ENCODE measurements around the gene MAP4K2. TPM values are rescaled to one million over a fixed set of nuclear protein-coding genes. Genes with fewer than 3 reads are reported as not detected.

Gene MAP4K2
- total and polyA plus RNA-seq, 2 donors from 2014 or later = 12.5 to 15.4 TPM

DNA sequence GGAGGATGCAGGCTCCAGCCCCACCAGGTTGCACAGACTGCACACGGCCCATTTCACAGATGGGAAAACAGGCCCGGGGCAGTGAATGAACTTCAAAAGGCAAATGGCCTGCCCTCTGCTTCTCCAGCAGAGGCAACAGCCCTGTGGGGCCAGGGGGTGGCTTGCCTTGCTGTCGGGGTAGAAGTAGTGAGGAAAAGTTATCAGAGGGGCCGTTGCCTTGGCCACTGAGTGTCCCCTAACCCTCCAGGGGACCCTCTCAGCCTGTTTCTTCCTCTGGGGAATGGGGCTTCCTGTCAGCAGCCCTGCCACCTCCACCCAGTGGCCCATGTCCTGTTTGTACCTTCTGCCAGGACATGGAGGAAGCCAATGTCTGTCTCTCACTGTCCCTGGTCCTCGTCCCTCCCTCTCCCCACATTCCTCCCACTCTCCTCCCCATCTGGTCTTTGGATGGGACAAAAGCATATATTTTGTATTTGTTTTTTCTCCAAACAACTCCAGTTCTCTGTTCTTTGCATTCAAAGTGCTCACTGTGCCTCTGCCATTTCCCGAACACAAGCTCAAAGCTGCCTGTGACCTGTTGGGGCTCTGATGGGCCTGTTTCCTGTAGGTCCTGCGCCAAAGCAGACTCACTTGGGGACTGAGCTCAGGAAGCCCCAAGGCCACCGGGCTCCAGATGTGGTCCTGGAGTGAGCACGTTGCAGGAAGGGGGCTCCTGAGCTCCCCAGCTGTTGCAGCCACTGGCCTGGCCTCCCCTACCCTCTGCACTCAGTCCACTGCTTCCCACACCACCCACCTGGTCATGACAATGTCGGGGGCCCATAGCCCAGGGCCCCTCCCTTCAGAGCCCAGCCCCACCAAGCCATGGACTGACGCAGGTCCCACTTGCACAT is 9.5 kb downstream of the MAP4K2 start:
- intact Hi-C loops (cut with DNase I) = no loop called here
- Histone ChIP-seq H3K36me3 (ENCODE audit: control insufficient read depth in 2 of 3, insufficient read depth in 3 of 3, low read length in 3 of 3) (peaks cover 0 to 2% (median 0%) of the 10 kb centered on the region in 3 donors), H3K27ac (ENCODE audit: low read depth in 2 of 2, low read length in 2 of 2) (no peak overlapping the region), H3K4me3 (ENCODE audit: low read length in 3 of 3) (no peak overlapping the region), H3K9me3 (ENCODE audit: control insufficient read depth in 2 of 3, insufficient read depth in 1 of 3, low read length in 3 of 3) (no peaks in the 10 kb centered on the region), H3K4me1 (ENCODE audit: control insufficient read depth in 2 of 3, insufficient read depth in 2 of 3, low read depth in 1 of 3, low read length in 3 of 3) (no peaks in the 10 kb centered on the region), H3K9ac (ENCODE audit: low read length in 3 of 3) (no peak overlapping the region), H3K27me3 (ENCODE audit: control insufficient read depth, insufficient read depth, low read length) (no peaks in the 10 kb centered on the region)
- no peak for FAIRE-seq
- DNase-seq = peak in 2 of 5 donors; percentile 24 to 48
- TF ChIP-seq, protein P1, sequence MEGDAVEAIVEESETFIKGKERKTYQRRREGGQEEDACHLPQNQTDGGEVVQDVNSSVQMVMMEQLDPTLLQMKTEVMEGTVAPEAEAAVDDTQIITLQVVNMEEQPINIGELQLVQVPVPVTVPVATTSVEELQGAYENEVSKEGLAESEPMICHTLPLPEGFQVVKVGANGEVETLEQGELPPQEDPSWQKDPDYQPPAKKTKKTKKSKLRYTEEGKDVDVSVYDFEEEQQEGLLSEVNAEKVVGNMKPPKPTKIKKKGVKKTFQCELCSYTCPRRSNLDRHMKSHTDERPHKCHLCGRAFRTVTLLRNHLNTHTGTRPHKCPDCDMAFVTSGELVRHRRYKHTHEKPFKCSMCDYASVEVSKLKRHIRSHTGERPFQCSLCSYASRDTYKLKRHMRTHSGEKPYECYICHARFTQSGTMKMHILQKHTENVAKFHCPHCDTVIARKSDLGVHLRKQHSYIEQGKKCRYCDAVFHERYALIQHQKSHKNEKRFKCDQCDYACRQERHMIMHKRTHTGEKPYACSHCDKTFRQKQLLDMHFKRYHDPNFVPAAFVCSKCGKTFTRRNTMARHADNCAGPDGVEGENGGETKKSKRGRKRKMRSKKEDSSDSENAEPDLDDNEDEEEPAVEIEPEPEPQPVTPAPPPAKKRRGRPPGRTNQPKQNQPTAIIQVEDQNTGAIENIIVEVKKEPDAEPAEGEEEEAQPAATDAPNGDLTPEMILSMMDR (IDR thresholded peaks at IDR 0.05; ENCODE audit: borderline replicate concordance, extremely low read depth, insufficient read depth) = no peak

- Histone ChIP-seq H3K9me3 (ENCODE audit: control insufficient read depth in 2 of 3, insufficient read depth in 1 of 3, low read length in 3 of 3) (no peaks in the 10 kb centered on the region), H3K27ac (ENCODE audit: low read depth in 2 of 2, low read length in 2 of 2) (no peak overlapping the region), H3K27me3 (ENCODE audit: control insufficient read depth, insufficient read depth, low read length) (no peaks in the 10 kb centered on the region), H3K4me3 (ENCODE audit: low read length in 3 of 3) (no peak overlapping the region), H3K9ac (ENCODE audit: low read length in 3 of 3) (no peak overlapping the region), H3K4me1 (ENCODE audit: control insufficient read depth in 2 of 3, insufficient read depth in 2 of 3, low read depth in 1 of 3, low read length in 3 of 3) (no peaks in the 10 kb centered on the region), H3K36me3 (ENCODE audit: control insufficient read depth in 2 of 3, insufficient read depth in 3 of 3, low read length in 3 of 3) (peaks cover 0 to 2% (median 0%) of the 10 kb centered on the region in 3 donors)
- intact Hi-C loops (cut with DNase I) = no loop called here
- TF ChIP-seq, protein P1 (IDR thresholded peaks at IDR 0.05; ENCODE audit: borderline replicate concordance, extremely low read depth, insufficient read depth) = no peak
- FAIRE-seq = no peak
- DNase-seq = peak in 2 of 5 donors; percentile 18 to 38
These were observed 10.5 kb downstream of the MAP4K2 start for GRCh38 chr11:64792482-64792881.

- no peak for FAIRE-seq
- TF ChIP-seq, protein P1 (IDR thresholded peaks at IDR 0.05; ENCODE audit: borderline replicate concordance, extremely low read depth, insufficient read depth) = no peak
- Histone ChIP-seq H3K9me3 (ENCODE audit: control insufficient read depth in 2 of 3, insufficient read depth in 1 of 3, low read length in 3 of 3) (no peaks in the 10 kb centered on the region), H3K27ac (ENCODE audit: low read depth in 2 of 2, low read length in 2 of 2) (no peak overlapping the region), H3K4me3 (ENCODE audit: low read length in 3 of 3) (no peak overlapping the region), H3K9ac (ENCODE audit: low read length in 3 of 3) (no peak overlapping the region), H3K27me3 (ENCODE audit: control insufficient read depth, insufficient read depth, low read length) (no peaks in the 10 kb centered on the region), H3K36me3 (ENCODE audit: control insufficient read depth in 2 of 3, insufficient read depth in 3 of 3, low read length in 3 of 3) (peaks cover 0 to 2% (median 0%) of the 10 kb centered on the region in 3 donors), H3K4me1 (ENCODE audit: control insufficient read depth in 2 of 3, insufficient read depth in 2 of 3, low read depth in 1 of 3, low read length in 3 of 3) (no peaks in the 10 kb centered on the region)
- DNase-seq = peak in 2 of 5 donors; percentile 29 to 70
- intact Hi-C loops (cut with DNase I) = no loop called here
These were observed 11.2 kb downstream of the MAP4K2 start for GRCh38 chr11:64791781-64792291.

Data from kidney (tissue), 14 donors.